WTC11 (cell line): Measurements from ENCODE around the gene GABPB2. TPM values are rescaled to one million over a fixed set of nuclear protein-coding genes. Genes with fewer than 3 reads are reported as not detected.

Source experiments
- ATF1 ChIP-seq: sonication (generic); formaldehyde crosslinking; IDR thresholded peaks from 2 replicates; pipeline ENCODE4 v1.8.1; 2023; ENCODE audit warnings: mild to moderate bottlenecking, moderate library complexity, missing genetic modification reagents
- CREM ChIP-seq: sonication (generic); formaldehyde crosslinking; IDR thresholded peaks from 2 replicates; pipeline ENCODE4 v1.8.1; 2022; ENCODE audit warnings: mild to moderate bottlenecking, missing genetic modification reagents, moderate library complexity
- ESRRA ChIP-seq: sonication (generic); formaldehyde crosslinking; IDR thresholded peaks from 2 replicates; pipeline ENCODE4 v1.8.1; 2022; ENCODE audit warnings: mild to moderate bottlenecking, missing genetic modification reagents, borderline replicate concordance
- FOXK1 ChIP-seq: sonication (generic); formaldehyde crosslinking; IDR thresholded peaks from 2 replicates; pipeline ENCODE4 v1.8.0; 2022; ENCODE audit warnings: mild to moderate bottlenecking, moderate library complexity, missing genetic modification reagents
- HMGA2 ChIP-seq: fragments of 250-450 bp; sonication (Bioruptor Pico); IDR thresholded peaks from 2 replicates; pipeline ENCODE4 v1.4.0; 2021; ENCODE audit warnings: mild to moderate bottlenecking, moderate library complexity
- IRF2 ChIP-seq: sonication (generic); formaldehyde crosslinking; IDR thresholded peaks from 2 replicates; pipeline ENCODE4 v1.8.0; 2022; ENCODE audit warnings: low read depth, missing genetic modification reagents, borderline replicate concordance
- JUN ChIP-seq: sonication (generic); formaldehyde crosslinking; IDR thresholded peaks from 2 replicates; pipeline ENCODE4 v1.8.0; 2023; ENCODE audit warnings: mild to moderate bottlenecking, missing genetic modification reagents
- MYBL2 ChIP-seq: sonication (generic); formaldehyde crosslinking; IDR thresholded peaks from 2 replicates; pipeline ENCODE4 v1.8.1; 2023; ENCODE audit warnings: mild to moderate bottlenecking, moderate library complexity, missing genetic modification reagents
- NFYB ChIP-seq: sonication (generic); formaldehyde crosslinking; conservative IDR thresholded peaks from 2 replicates; pipeline ENCODE4 v1.8.0; 2022; ENCODE audit warnings: low read depth, missing genetic modification reagents
- RELA ChIP-seq: sonication (generic); formaldehyde crosslinking; IDR thresholded peaks from 2 replicates; pipeline ENCODE4 v1.8.1; 2022; ENCODE audit warnings: missing genetic modification reagents, mild to moderate bottlenecking, borderline replicate concordance
- ZNF232 ChIP-seq: sonication (generic); formaldehyde crosslinking; IDR thresholded peaks from 2 replicates; pipeline ENCODE4 v1.8.0; 2022; ENCODE audit warnings: mild to moderate bottlenecking, missing genetic modification reagents
- ZNF317 ChIP-seq: sonication (generic); formaldehyde crosslinking; IDR thresholded peaks from 2 replicates; pipeline ENCODE4 v1.8.1; 2023; ENCODE audit warnings: low read depth, mild to moderate bottlenecking, moderate library complexity, missing genetic modification reagents, borderline replicate concordance
- total RNA-seq: library from RNA; stranded (reverse); gene quantifications from 3 replicates; pipeline ENCODE4 v1.2.3, GENCODE V29; 2021
- TF ChIP-seq, protein P1 (sequence below): sonication (generic); formaldehyde crosslinking; IDR thresholded peaks from 2 replicates; pipeline ENCODE4 v1.8.1; 2022; ENCODE audit warnings: mild to moderate bottlenecking, missing genetic modification reagents, moderate library complexity, borderline replicate concordance
- TF ChIP-seq, protein P2 (sequence below): sonication (generic); formaldehyde crosslinking; IDR thresholded peaks from 2 replicates; pipeline ENCODE4 v1.8.0; 2022; ENCODE audit warnings: mild to moderate bottlenecking, missing genetic modification reagents
- TF ChIP-seq, protein P3 (sequence below): sonication (generic); formaldehyde crosslinking; IDR thresholded peaks from 2 replicates; pipeline ENCODE4 v1.8.1; 2023; ENCODE audit warnings: mild to moderate bottlenecking, missing genetic modification reagents, borderline replicate concordance
- TF ChIP-seq, protein P4 (sequence below): fragments of 250-450 bp; sonication (Bioruptor Pico); IDR thresholded peaks from 2 replicates; pipeline ENCODE4 v1.9.0; 2021; ENCODE audit warnings: mild to moderate bottlenecking
- TF ChIP-seq, protein P5 (sequence below): sonication (generic); formaldehyde crosslinking; IDR thresholded peaks from 2 replicates; pipeline ENCODE4 v1.8.0; 2022; ENCODE audit warnings: mild to moderate bottlenecking, missing genetic modification reagents

Gene GABPB2
- total RNA-seq, 1 experiment from 2014 or later = 1.7 TPM

DNA sequence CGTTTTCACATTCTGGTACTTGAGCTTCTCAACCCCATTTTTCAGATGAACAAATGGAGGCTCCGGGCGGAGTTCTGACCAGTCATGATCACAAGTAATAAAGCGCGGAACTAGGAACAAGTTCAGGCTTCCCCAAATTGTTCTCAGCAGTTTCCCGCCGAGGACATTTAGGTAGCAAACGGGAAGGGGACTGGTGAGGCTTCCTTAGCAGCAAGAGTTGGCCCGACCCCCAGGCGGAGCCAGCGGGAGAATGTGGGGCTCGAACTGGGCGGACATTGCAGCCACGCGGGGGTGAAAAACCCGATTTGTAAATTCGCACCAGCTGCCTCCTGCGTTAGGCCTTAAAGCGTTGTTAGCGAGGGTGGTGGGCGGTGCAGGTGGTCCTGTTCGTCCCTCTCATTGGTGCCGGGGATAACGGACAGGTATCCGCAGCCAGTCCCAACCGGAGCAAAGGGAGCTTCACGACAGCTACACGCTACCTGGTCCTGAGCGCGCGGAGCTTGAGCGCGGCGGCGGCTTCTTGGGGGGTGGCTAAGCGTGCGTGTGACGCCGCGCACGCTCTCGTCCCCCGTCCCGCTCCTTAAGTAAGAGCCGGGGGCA, 60.5 kb downstream of the GABPB2 start (continued):
- TF ChIP-seq ESRRA (CRISPR knock-in tag) = no peak
- no peak for TF ChIP-seq JUN (CRISPR knock-in tag)
- no peak for TF ChIP-seq IRF2 (CRISPR knock-in tag)
- TF ChIP-seq, protein P1, sequence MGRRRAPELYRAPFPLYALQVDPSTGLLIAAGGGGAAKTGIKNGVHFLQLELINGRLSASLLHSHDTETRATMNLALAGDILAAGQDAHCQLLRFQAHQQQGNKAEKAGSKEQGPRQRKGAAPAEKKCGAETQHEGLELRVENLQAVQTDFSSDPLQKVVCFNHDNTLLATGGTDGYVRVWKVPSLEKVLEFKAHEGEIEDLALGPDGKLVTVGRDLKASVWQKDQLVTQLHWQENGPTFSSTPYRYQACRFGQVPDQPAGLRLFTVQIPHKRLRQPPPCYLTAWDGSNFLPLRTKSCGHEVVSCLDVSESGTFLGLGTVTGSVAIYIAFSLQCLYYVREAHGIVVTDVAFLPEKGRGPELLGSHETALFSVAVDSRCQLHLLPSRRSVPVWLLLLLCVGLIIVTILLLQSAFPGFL (CRISPR knock-in tag) = no peak
- TF ChIP-seq, protein P2, sequence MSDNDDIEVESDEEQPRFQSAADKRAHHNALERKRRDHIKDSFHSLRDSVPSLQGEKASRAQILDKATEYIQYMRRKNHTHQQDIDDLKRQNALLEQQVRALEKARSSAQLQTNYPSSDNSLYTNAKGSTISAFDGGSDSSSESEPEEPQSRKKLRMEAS (CRISPR knock-in tag) = peak; percentile 84
- TF ChIP-seq NFYB (CRISPR knock-in tag) = peak; percentile 87
- TF ChIP-seq CREM (CRISPR knock-in tag) = 0 out of 2 replicates have a peak, but pooled peaks have one; percentile 33
- TF ChIP-seq, protein P3, sequence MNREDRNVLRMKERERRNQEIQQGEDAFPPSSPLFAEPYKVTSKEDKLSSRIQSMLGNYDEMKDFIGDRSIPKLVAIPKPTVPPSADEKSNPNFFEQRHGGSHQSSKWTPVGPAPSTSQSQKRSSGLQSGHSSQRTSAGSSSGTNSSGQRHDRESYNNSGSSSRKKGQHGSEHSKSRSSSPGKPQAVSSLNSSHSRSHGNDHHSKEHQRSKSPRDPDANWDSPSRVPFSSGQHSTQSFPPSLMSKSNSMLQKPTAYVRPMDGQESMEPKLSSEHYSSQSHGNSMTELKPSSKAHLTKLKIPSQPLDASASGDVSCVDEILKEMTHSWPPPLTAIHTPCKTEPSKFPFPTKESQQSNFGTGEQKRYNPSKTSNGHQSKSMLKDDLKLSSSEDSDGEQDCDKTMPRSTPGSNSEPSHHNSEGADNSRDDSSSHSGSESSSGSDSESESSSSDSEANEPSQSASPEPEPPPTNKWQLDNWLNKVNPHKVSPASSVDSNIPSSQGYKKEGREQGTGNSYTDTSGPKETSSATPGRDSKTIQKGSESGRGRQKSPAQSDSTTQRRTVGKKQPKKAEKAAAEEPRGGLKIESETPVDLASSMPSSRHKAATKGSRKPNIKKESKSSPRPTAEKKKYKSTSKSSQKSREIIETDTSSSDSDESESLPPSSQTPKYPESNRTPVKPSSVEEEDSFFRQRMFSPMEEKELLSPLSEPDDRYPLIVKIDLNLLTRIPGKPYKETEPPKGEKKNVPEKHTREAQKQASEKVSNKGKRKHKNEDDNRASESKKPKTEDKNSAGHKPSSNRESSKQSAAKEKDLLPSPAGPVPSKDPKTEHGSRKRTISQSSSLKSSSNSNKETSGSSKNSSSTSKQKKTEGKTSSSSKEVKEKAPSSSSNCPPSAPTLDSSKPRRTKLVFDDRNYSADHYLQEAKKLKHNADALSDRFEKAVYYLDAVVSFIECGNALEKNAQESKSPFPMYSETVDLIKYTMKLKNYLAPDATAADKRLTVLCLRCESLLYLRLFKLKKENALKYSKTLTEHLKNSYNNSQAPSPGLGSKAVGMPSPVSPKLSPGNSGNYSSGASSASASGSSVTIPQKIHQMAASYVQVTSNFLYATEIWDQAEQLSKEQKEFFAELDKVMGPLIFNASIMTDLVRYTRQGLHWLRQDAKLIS = no peak
- TF ChIP-seq, protein P4, sequence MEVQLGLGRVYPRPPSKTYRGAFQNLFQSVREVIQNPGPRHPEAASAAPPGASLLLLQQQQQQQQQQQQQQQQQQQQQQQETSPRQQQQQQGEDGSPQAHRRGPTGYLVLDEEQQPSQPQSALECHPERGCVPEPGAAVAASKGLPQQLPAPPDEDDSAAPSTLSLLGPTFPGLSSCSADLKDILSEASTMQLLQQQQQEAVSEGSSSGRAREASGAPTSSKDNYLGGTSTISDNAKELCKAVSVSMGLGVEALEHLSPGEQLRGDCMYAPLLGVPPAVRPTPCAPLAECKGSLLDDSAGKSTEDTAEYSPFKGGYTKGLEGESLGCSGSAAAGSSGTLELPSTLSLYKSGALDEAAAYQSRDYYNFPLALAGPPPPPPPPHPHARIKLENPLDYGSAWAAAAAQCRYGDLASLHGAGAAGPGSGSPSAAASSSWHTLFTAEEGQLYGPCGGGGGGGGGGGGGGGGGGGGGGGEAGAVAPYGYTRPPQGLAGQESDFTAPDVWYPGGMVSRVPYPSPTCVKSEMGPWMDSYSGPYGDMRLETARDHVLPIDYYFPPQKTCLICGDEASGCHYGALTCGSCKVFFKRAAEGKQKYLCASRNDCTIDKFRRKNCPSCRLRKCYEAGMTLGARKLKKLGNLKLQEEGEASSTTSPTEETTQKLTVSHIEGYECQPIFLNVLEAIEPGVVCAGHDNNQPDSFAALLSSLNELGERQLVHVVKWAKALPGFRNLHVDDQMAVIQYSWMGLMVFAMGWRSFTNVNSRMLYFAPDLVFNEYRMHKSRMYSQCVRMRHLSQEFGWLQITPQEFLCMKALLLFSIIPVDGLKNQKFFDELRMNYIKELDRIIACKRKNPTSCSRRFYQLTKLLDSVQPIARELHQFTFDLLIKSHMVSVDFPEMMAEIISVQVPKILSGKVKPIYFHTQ (CRISPR knock-in tag) = no peak
- TF ChIP-seq ZNF317 (CRISPR knock-in tag) = no peak
- no peak for TF ChIP-seq ATF1 (CRISPR knock-in tag)
- TF ChIP-seq, protein P5, sequence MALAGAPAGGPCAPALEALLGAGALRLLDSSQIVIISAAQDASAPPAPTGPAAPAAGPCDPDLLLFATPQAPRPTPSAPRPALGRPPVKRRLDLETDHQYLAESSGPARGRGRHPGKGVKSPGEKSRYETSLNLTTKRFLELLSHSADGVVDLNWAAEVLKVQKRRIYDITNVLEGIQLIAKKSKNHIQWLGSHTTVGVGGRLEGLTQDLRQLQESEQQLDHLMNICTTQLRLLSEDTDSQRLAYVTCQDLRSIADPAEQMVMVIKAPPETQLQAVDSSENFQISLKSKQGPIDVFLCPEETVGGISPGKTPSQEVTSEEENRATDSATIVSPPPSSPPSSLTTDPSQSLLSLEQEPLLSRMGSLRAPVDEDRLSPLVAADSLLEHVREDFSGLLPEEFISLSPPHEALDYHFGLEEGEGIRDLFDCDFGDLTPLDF (CRISPR knock-in tag) = no peak
- no peak for TF ChIP-seq RELA
- TF ChIP-seq HMGA2 (CRISPR knock-in tag) = no peak
- 0 out of 2 replicates have a peak, but pooled peaks have one; percentile 32 for TF ChIP-seq ZNF232 (CRISPR knock-in tag)
- TF ChIP-seq MYBL2 (CRISPR knock-in tag) = no peak
- peak; percentile 84 for TF ChIP-seq FOXK1 (CRISPR knock-in tag)
